ENCODE measurements around the gene ADARB2. TPM values are rescaled to one million over a fixed set of nuclear protein-coding genes. Genes with fewer than 3 reads are reported as not detected.

The ADARB2 gene
- total RNA-seq, 4 donors from 2014 or later: 1.3 to 5.4 (median 1.8) TPM

GRCh38 chr10:1556496-1556895 lies 180.8 kb downstream of the ADARB2 start:
- H3K4me1 ChIP-seq: no peaks in the 10 kb centered on the region
- ATAC-seq: no peak
- H3K36me3 ChIP-seq: no peaks in the 10 kb centered on the region
- no peaks in the 10 kb centered on the region for H3K9me3 ChIP-seq
- no peak for TF ChIP-seq EP300 (IDR thresholded peaks at IDR 0.05)
- no peak for TF ChIP-seq POLR2AphosphoS5 (IDR thresholded peaks at IDR 0.05)
- no peak for TF ChIP-seq POLR2A (IDR thresholded peaks at IDR 0.05)
- TF ChIP-seq, protein P1, sequence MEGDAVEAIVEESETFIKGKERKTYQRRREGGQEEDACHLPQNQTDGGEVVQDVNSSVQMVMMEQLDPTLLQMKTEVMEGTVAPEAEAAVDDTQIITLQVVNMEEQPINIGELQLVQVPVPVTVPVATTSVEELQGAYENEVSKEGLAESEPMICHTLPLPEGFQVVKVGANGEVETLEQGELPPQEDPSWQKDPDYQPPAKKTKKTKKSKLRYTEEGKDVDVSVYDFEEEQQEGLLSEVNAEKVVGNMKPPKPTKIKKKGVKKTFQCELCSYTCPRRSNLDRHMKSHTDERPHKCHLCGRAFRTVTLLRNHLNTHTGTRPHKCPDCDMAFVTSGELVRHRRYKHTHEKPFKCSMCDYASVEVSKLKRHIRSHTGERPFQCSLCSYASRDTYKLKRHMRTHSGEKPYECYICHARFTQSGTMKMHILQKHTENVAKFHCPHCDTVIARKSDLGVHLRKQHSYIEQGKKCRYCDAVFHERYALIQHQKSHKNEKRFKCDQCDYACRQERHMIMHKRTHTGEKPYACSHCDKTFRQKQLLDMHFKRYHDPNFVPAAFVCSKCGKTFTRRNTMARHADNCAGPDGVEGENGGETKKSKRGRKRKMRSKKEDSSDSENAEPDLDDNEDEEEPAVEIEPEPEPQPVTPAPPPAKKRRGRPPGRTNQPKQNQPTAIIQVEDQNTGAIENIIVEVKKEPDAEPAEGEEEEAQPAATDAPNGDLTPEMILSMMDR (IDR thresholded peaks at IDR 0.05): no peak
- no peak overlapping the region for H3K4me3 ChIP-seq
- peaks cover 39% of the 10 kb centered on the region for H3K27me3 ChIP-seq
- no peak overlapping the region for H3K27ac ChIP-seq
- 86 to 100% methylated on average over 1 to 8 of the region's 8 CpGs for WGBS, 2 donors (ENCODE audit: low coverage in 1 of 2)

DNA sequence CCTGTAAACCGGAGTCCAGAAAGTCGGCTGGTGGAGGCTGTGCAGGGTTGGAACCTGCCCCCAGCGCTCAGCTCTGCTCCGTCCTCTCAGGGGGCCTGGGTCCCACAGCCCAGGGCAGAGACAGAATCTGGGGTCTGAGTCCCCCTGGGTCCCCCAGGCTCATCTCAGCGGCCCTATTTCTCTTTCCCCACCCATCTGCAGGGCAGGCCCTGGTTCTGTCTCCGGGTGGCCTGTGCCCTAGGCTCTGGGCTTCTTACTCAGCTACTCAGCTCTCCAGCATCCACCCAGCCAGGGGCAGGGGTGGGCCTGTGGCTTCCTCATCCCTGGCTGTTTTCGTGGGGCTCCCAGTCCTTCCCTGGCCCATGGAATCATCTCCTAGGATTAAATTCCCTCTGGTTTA lies 183.4 kb downstream of the ADARB2 start:
- ATAC-seq: no peak
- Histone ChIP-seq H3K9me3 (peaks cover 0 to 2% (median 0%) of the 10 kb centered on the region in 3 donors), H3K4me1 (no peaks in the 10 kb centered on the region), H3K27ac (no peak overlapping the region), H3K4me3 (no peak overlapping the region), H3K36me3 (no peaks in the 10 kb centered on the region), H3K27me3 (peaks cover 30% of the 10 kb centered on the region)
- no peak for TF ChIP-seq POLR2A (IDR thresholded peaks at IDR 0.05)
- TF ChIP-seq POLR2AphosphoS5 (IDR thresholded peaks at IDR 0.05): no peak
- TF ChIP-seq, protein P1 (IDR thresholded peaks at IDR 0.05): no peak
- no peak for TF ChIP-seq EP300 (IDR thresholded peaks at IDR 0.05)
- WGBS, 2 donors (ENCODE audit: low coverage in 1 of 2): 61 to 92% methylated on average over 2 to 4 of the region's 7 CpGs

- Histone ChIP-seq H3K36me3 (no peaks in the 10 kb centered on the region), H3K4me1 (no peaks in the 10 kb centered on the region), H3K27me3 (peaks cover 23% of the 10 kb centered on the region), H3K27ac (no peak overlapping the region), H3K9me3 (peaks cover 0 to 11% (median 0%) of the 10 kb centered on the region in 3 donors), H3K4me3 (no peak overlapping the region)
- TF ChIP-seq EP300 (IDR thresholded peaks at IDR 0.05) (no peak), POLR2AphosphoS5 (IDR thresholded peaks at IDR 0.05) (no peak), POLR2A (IDR thresholded peaks at IDR 0.05) (no peak)
- TF ChIP-seq, protein P1 (IDR thresholded peaks at IDR 0.05): no peak
- WGBS, 2 donors (ENCODE audit: low coverage in 1 of 2): 73 to 81% methylated on average over 22 to 23 of the region's 30 CpGs
- no peak for ATAC-seq
Measured at GRCh38 chr10:1552881-1553670, 184.2 kb downstream of the ADARB2 start.

GRCh38 chr10:1552406-1552805 lies 184.9 kb downstream of the ADARB2 start:
- Histone ChIP-seq H3K27ac (no peak overlapping the region), H3K4me3 (no peak overlapping the region), H3K4me1 (no peaks in the 10 kb centered on the region), H3K36me3 (no peaks in the 10 kb centered on the region), H3K27me3 (peaks cover 21% of the 10 kb centered on the region), H3K9me3 (peaks cover 0 to 15% (median 0%) of the 10 kb centered on the region in 3 donors)
- ATAC-seq: no peak
- TF ChIP-seq, protein P1 (IDR thresholded peaks at IDR 0.05): no peak
- TF ChIP-seq POLR2A (IDR thresholded peaks at IDR 0.05): no peak
- TF ChIP-seq EP300 (IDR thresholded peaks at IDR 0.05): no peak
- no peak for TF ChIP-seq POLR2AphosphoS5 (IDR thresholded peaks at IDR 0.05)
- WGBS, 2 donors (ENCODE audit: low coverage in 1 of 2): 47% methylated on average over 5 of the region's 9 CpGs; no CpG with 5 or more reads in 1 of the 2 donors
